ENCODE measurements around the gene RGS11. TPM values are rescaled to one million over a fixed set of nuclear protein-coding genes. Genes with fewer than 3 reads are reported as not detected.

Gene RGS11
- total and polyA plus RNA-seq, 2 experiments from 2014 or later, result 2.4 to 4.5 TPM

GRCh38 chr16:243348-243747 is 32.4 kb downstream of the RGS11 start:
- no peaks in the 10 kb centered on the region for H3K27me3 ChIP-seq (replicated peaks; ENCODE audit: insufficient read depth)
- no peak overlapping the region for H3K9ac ChIP-seq
- H3K4me2 ChIP-seq (ENCODE audit: unreplicated experiment), result no peak overlapping the region
- in situ Hi-C loops (cut with MboI), result no loop called here
- no peaks in the 10 kb centered on the region for H3K9me2 ChIP-seq (ENCODE audit: insufficient read depth)
- no peaks in the 10 kb centered on the region for H3K36me3 ChIP-seq (ENCODE audit: low read depth)
- no peak for TF ChIP-seq EZH2 (IDR thresholded peaks at IDR 0.05; ENCODE audit: insufficient read depth, poor library complexity, severe bottlenecking)
- no peak for TF ChIP-seq EZH2phosphoT487 (IDR thresholded peaks at IDR 0.05; ENCODE audit: insufficient read depth, low read depth)
- H3K4me3 ChIP-seq, result no peak overlapping the region
- no peaks in the 10 kb centered on the region for H4K20me1 ChIP-seq (ENCODE audit: insufficient read depth)
- no peaks in the 10 kb centered on the region for H3K9me3 ChIP-seq (ENCODE audit: low read depth)
- peaks cover 4% of the 10 kb centered on the region; the same call in 1 of the 2 replicates for H3K4me1 ChIP-seq (ENCODE audit: insufficient read depth)
- peaks cover 80% of the 10 kb centered on the region for H3K79me2 ChIP-seq (ENCODE audit: insufficient read depth)
- no peak for DNase-seq
- H2AFZ ChIP-seq, result no peak overlapping the region
- H3K27ac ChIP-seq, result no peak overlapping the region
- peaks cover 11% of the 10 kb centered on the region; the same call in 1 of the 2 replicates for H3F3A ChIP-seq (ENCODE audit: insufficient read depth)
- 85 to 87% methylated on average over 4 of the region's 4 CpGs for WGBS, 2 experiments (ENCODE audit: low coverage in 1 of 2, low lambda C conversion rate in 2 of 2, missing lambda C conversion rate in 2 of 2)

DNA sequence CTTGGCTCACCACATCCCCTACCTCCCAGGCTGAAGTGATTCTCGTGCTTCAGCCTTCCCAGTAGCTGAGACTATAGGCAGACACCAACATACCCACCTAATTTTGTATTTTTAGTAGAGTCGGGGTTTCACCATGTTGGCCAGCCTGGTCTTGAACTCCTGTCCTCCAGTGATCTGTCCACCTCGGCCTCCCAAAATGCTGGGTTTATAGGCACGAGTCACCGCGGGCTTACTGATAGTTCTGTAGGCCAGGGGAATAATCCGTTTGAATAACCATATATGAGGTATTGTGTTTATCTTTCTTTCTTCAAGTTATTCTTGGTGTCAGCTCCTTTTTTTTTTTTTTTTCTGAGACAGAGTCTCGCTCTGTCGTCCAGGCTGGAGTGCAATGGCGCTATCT is 33.5 kb downstream of the RGS11 start:
- WGBS, 2 experiments (ENCODE audit: low coverage in 1 of 2, low lambda C conversion rate in 2 of 2, missing lambda C conversion rate in 2 of 2), result 91 to 92% methylated on average over 10 of the region's 10 CpGs

DNA sequence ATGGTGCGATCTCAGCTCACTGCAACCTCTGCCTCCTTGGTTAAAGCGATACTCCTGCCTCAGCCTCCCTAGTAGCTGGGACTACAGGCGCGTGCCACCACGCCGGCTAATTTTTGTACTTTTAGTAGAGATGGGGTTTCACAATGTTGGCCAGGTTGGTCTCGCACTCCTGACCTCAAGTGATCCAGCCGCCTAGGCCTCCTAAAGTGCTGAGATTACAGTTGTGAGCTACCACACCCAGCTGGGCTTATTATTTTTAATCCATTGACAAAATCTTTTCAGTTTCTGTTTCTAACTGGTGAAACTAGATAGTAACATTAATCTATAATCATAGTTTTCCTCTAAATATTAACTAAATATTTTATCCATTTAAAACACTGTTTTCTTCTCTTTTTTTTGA is 35.2 kb downstream of the RGS11 start:
- Histone ChIP-seq H2AFZ (no peak overlapping the region), H4K20me1 (ENCODE audit: insufficient read depth) (no peaks in the 10 kb centered on the region), H3K4me2 (ENCODE audit: unreplicated experiment) (no peak overlapping the region), H3K4me1 (ENCODE audit: insufficient read depth) (peaks cover 4% of the 10 kb centered on the region; the same call in 1 of the 2 replicates), H3K27ac (no peak overlapping the region), H3K4me3 (no peak overlapping the region), H3K36me3 (ENCODE audit: low read depth) (no peaks in the 10 kb centered on the region), H3K79me2 (ENCODE audit: insufficient read depth) (peaks cover 88% of the 10 kb centered on the region), H3K27me3 (replicated peaks; ENCODE audit: insufficient read depth) (no peaks in the 10 kb centered on the region), H3K9ac (no peak overlapping the region), H3F3A (ENCODE audit: insufficient read depth) (peaks cover 13% of the 10 kb centered on the region), H3K9me2 (ENCODE audit: insufficient read depth) (no peaks in the 10 kb centered on the region), H3K9me3 (ENCODE audit: low read depth) (no peaks in the 10 kb centered on the region)
- WGBS, 2 experiments (ENCODE audit: low coverage in 1 of 2, low lambda C conversion rate in 2 of 2, missing lambda C conversion rate in 2 of 2), result 81 to 85% methylated on average over 8 of the region's 8 CpGs
- no peak for DNase-seq
- TF ChIP-seq EZH2 (IDR thresholded peaks at IDR 0.05; ENCODE audit: insufficient read depth, poor library complexity, severe bottlenecking), result no peak
- TF ChIP-seq EZH2phosphoT487 (IDR thresholded peaks at IDR 0.05; ENCODE audit: insufficient read depth, low read depth), result no peak
- in situ Hi-C loops (cut with MboI), result no loop called here

More for the DNA sequence above, 33.5 kb downstream of the RGS11 start:
- Histone ChIP-seq H3K4me2 (ENCODE audit: unreplicated experiment) (no peak overlapping the region), H3K4me1 (ENCODE audit: insufficient read depth) (peaks cover 4% of the 10 kb centered on the region; the same call in 1 of the 2 replicates), H3K9me2 (ENCODE audit: insufficient read depth) (no peaks in the 10 kb centered on the region), H3K4me3 (no peak overlapping the region), H3F3A (ENCODE audit: insufficient read depth) (peaks cover 11% of the 10 kb centered on the region; the same call in 1 of the 2 replicates), H3K27ac (no peak overlapping the region), H4K20me1 (ENCODE audit: insufficient read depth) (no peaks in the 10 kb centered on the region), H3K9ac (no peak overlapping the region), H3K36me3 (ENCODE audit: low read depth) (no peaks in the 10 kb centered on the region), H3K79me2 (ENCODE audit: insufficient read depth) (peaks cover 88% of the 10 kb centered on the region), H3K27me3 (replicated peaks; ENCODE audit: insufficient read depth) (no peaks in the 10 kb centered on the region), H3K9me3 (ENCODE audit: low read depth) (no peaks in the 10 kb centered on the region), H2AFZ (no peak overlapping the region)
- no peak for DNase-seq
- no peak for TF ChIP-seq EZH2phosphoT487 (IDR thresholded peaks at IDR 0.05; ENCODE audit: insufficient read depth, low read depth)
- no peak for TF ChIP-seq EZH2 (IDR thresholded peaks at IDR 0.05; ENCODE audit: insufficient read depth, poor library complexity, severe bottlenecking)
- in situ Hi-C loops (cut with MboI), result no loop called here

DNA sequence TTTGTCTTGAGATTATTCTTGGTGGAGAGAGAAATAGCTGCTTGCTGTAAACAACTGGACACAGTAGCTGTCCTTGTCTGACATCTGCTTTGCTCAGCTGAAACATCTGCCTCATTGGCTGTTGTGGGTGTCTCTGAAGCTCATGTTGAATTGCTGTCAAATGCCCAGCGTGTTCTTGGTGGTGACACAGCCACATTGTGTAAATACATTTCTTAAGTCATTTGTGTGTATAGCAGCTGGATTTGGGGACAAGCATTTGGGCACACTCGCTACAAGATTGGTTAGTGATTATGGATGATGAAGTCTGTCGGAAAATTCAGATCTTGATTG is 35.8 kb downstream of the RGS11 start:
- Histone ChIP-seq H3F3A (ENCODE audit: insufficient read depth) (peaks cover 19% of the 10 kb centered on the region), H3K4me1 (ENCODE audit: insufficient read depth) (peaks cover 4% of the 10 kb centered on the region; the same call in 1 of the 2 replicates), H3K79me2 (ENCODE audit: insufficient read depth) (peaks cover 81% of the 10 kb centered on the region), H2AFZ (no peak overlapping the region), H3K9me2 (ENCODE audit: insufficient read depth) (no peaks in the 10 kb centered on the region), H3K9me3 (ENCODE audit: low read depth) (no peaks in the 10 kb centered on the region), H3K4me2 (ENCODE audit: unreplicated experiment) (no peak overlapping the region), H4K20me1 (ENCODE audit: insufficient read depth) (no peaks in the 10 kb centered on the region), H3K36me3 (ENCODE audit: low read depth) (no peaks in the 10 kb centered on the region), H3K27me3 (replicated peaks; ENCODE audit: insufficient read depth) (no peaks in the 10 kb centered on the region), H3K4me3 (no peak overlapping the region), H3K9ac (0 out of 2 replicates have a peak overlapping the region, but pooled peaks have one; percentile 4), H3K27ac (peak overlapping the region; percentile 13)
- peak; percentile 42 for DNase-seq
- in situ Hi-C loops (cut with MboI), result no loop called here
- TF ChIP-seq EZH2 (IDR thresholded peaks at IDR 0.05; ENCODE audit: insufficient read depth, poor library complexity, severe bottlenecking) (no peak), EZH2phosphoT487 (IDR thresholded peaks at IDR 0.05; ENCODE audit: insufficient read depth, low read depth) (no peak)
- WGBS, 2 experiments (ENCODE audit: low coverage in 1 of 2, low lambda C conversion rate in 2 of 2, missing lambda C conversion rate in 2 of 2), result 33 to 34% methylated on average over 3 of the region's 3 CpGs
